Measurements from ENCODE around the gene DDRGK1.
A peak's percentile ranks its signal among the peaks of the same experiment; 100 is the strongest.

The DDRGK1 gene

GRCh38 chr20:3222635-3223600 lies 18.4 kb upstream of the DDRGK1 start:
- peak overlapping the region; percentile 70 for H4K91ac ChIP-seq (ENCODE audit: low read length)
- no peaks in the 10 kb centered on the region for H3K9me3 ChIP-seq (ENCODE audit: control insufficient read depth, low read length)
- no peak overlapping the region for H3K4ac ChIP-seq (ENCODE audit: low read depth in 1 of 2, low read length in 2 of 2)
- H3K4me3 ChIP-seq (ENCODE audit: insufficient read depth in 1 of 2, low read depth in 1 of 2, low read length in 2 of 2), result no peak overlapping the region
- H2BK12ac ChIP-seq (ENCODE audit: low read length in 2 of 2), result no peak overlapping the region
- no peak overlapping the region for H2BK120ac ChIP-seq (ENCODE audit: low read depth, low read length)
- H2BK5ac ChIP-seq (ENCODE audit: low read depth, low read length, poor library complexity, severe bottlenecking), result no peak overlapping the region
- H2BK15ac ChIP-seq (ENCODE audit: low read depth, poor library complexity, severe bottlenecking), result no peak overlapping the region
- H3K14ac ChIP-seq (ENCODE audit: low read length in 2 of 2), result no peak overlapping the region
- H3K27ac ChIP-seq (ENCODE audit: low read length, poor library complexity, severe bottlenecking), result peak overlapping the region; percentile 70
- WGBS, result 78% methylated on average over 25 of the region's 25 CpGs
- peak; percentile 18 for DNase-seq
- H3K79me1 ChIP-seq (replicated peaks; ENCODE audit: low read length, poor library complexity, severe bottlenecking), result peaks cover 8% of the 10 kb centered on the region
- peak overlapping the region; percentile 13 for H3K4me2 ChIP-seq (ENCODE audit: low read length, poor library complexity, severe bottlenecking)
- peak overlapping the region; percentile 75 for H2AK5ac ChIP-seq (ENCODE audit: low read length, severe bottlenecking)
- H4K8ac ChIP-seq (ENCODE audit: low read length), result no peak overlapping the region
- H3K18ac ChIP-seq (ENCODE audit: low read depth in 1 of 2, low read length in 2 of 2), result no peak overlapping the region
- H3K23ac ChIP-seq (ENCODE audit: low read length in 2 of 2), result peak overlapping the region in 1 of 2 experiments; percentile 17
- H3K36me3 ChIP-seq (ENCODE audit: control insufficient read depth in 1 of 2, insufficient read depth in 2 of 2, low read depth in 1 of 2, low read length in 2 of 2), result peaks cover 51 to 55% of the 10 kb centered on the region in 2 experiments
- H3K4me1 ChIP-seq (ENCODE audit: control insufficient read depth, insufficient read depth, low read depth, low read length), result peaks cover 54% of the 10 kb centered on the region
- H2AFZ ChIP-seq (ENCODE audit: low read depth, low read length), result no peak overlapping the region
- no peak overlapping the region for H3K9ac ChIP-seq (ENCODE audit: low read length)
- no peaks in the 10 kb centered on the region for H3K27me3 ChIP-seq (ENCODE audit: control insufficient read depth in 1 of 2, insufficient read depth in 1 of 2, low read length in 2 of 2)

- Histone ChIP-seq H3K4me1 (ENCODE audit: control insufficient read depth, insufficient read depth, low read depth, low read length) (peaks cover 45% of the 10 kb centered on the region), H4K8ac (ENCODE audit: low read length) (no peak overlapping the region), H3K9me3 (ENCODE audit: control insufficient read depth, low read length) (no peaks in the 10 kb centered on the region), H3K4me3 (ENCODE audit: insufficient read depth in 1 of 2, low read depth in 1 of 2, low read length in 2 of 2) (no peak overlapping the region), H3K14ac (ENCODE audit: low read length in 2 of 2) (no peak overlapping the region), H2BK120ac (ENCODE audit: low read depth, low read length) (no peak overlapping the region), H3K9ac (ENCODE audit: low read length) (no peak overlapping the region), H3K79me1 (replicated peaks; ENCODE audit: low read length, poor library complexity, severe bottlenecking) (peaks cover 8% of the 10 kb centered on the region), H3K27ac (ENCODE audit: low read length, poor library complexity, severe bottlenecking) (no peak overlapping the region), H3K23ac (ENCODE audit: low read length in 2 of 2) (no peak overlapping the region), H2BK12ac (ENCODE audit: low read length in 2 of 2) (no peak overlapping the region), H3K27me3 (ENCODE audit: control insufficient read depth in 1 of 2, insufficient read depth in 1 of 2, low read length in 2 of 2) (no peaks in the 10 kb centered on the region), H3K36me3 (ENCODE audit: control insufficient read depth in 1 of 2, insufficient read depth in 2 of 2, low read depth in 1 of 2, low read length in 2 of 2) (peaks cover 48 to 53% of the 10 kb centered on the region in 2 experiments), H3K18ac (ENCODE audit: low read depth in 1 of 2, low read length in 2 of 2) (no peak overlapping the region), H4K91ac (ENCODE audit: low read length) (no peak overlapping the region), H3K4ac (ENCODE audit: low read depth in 1 of 2, low read length in 2 of 2) (no peak overlapping the region), H2AK5ac (ENCODE audit: low read length, severe bottlenecking) (peak overlapping the region; percentile 76), H2BK5ac (ENCODE audit: low read depth, low read length, poor library complexity, severe bottlenecking) (no peak overlapping the region), H2AFZ (ENCODE audit: low read depth, low read length) (no peak overlapping the region), H2BK15ac (ENCODE audit: low read depth, poor library complexity, severe bottlenecking) (no peak overlapping the region), H3K4me2 (ENCODE audit: low read length, poor library complexity, severe bottlenecking) (no peak overlapping the region)
- 91% methylated on average over 17 of the region's 18 CpGs for WGBS
- no peak for DNase-seq
These were observed 17.1 kb upstream of the DDRGK1 start for GRCh38 chr20:3221398-3222226.

GRCh38 chr20:3218307-3218988 lies 14.0 kb upstream of the DDRGK1 start:
- Histone ChIP-seq H3K14ac (ENCODE audit: low read length in 2 of 2) (peak overlapping the region in 1 of 2 experiments; percentile 50), H3K27me3 (ENCODE audit: control insufficient read depth in 1 of 2, insufficient read depth in 1 of 2, low read length in 2 of 2) (no peaks in the 10 kb centered on the region), H2AFZ (ENCODE audit: low read depth, low read length) (peak overlapping the region; percentile 65), H2BK12ac (ENCODE audit: low read length in 2 of 2) (peak overlapping the region in 1 of 2 experiments; percentile 31), H3K9me3 (ENCODE audit: control insufficient read depth, low read length) (no peaks in the 10 kb centered on the region), H3K4me1 (ENCODE audit: control insufficient read depth, insufficient read depth, low read depth, low read length) (peaks cover 26% of the 10 kb centered on the region), H3K36me3 (ENCODE audit: control insufficient read depth in 1 of 2, insufficient read depth in 2 of 2, low read depth in 1 of 2, low read length in 2 of 2) (peaks cover 56 to 65% of the 10 kb centered on the region in 2 experiments), H2BK5ac (ENCODE audit: low read depth, low read length, poor library complexity, severe bottlenecking) (no peak overlapping the region), H3K23ac (ENCODE audit: low read length in 2 of 2) (no peak overlapping the region), H2BK15ac (ENCODE audit: low read depth, poor library complexity, severe bottlenecking) (no peak overlapping the region), H2BK120ac (ENCODE audit: low read depth, low read length) (no peak overlapping the region), H3K4ac (ENCODE audit: low read depth in 1 of 2, low read length in 2 of 2) (no peak overlapping the region), H3K4me2 (ENCODE audit: low read length, poor library complexity, severe bottlenecking) (peak overlapping the region; percentile 16), H3K27ac (ENCODE audit: low read length, poor library complexity, severe bottlenecking) (no peak overlapping the region), H3K79me1 (replicated peaks; ENCODE audit: low read length, poor library complexity, severe bottlenecking) (peaks cover 20% of the 10 kb centered on the region), H4K91ac (ENCODE audit: low read length) (no peak overlapping the region), H3K9ac (ENCODE audit: low read length) (no peak overlapping the region), H3K18ac (ENCODE audit: low read depth in 1 of 2, low read length in 2 of 2) (peak overlapping the region in 1 of 2 experiments; percentile 64), H4K8ac (ENCODE audit: low read length) (peak overlapping the region; percentile 74), H3K4me3 (ENCODE audit: insufficient read depth in 1 of 2, low read depth in 1 of 2, low read length in 2 of 2) (no peak overlapping the region), H2AK5ac (ENCODE audit: low read length, severe bottlenecking) (peak overlapping the region; percentile 81)
- 20% methylated on average over 29 of the region's 30 CpGs for whole genome bisulfite sequencing
- DNase-seq, result peak; percentile 54
